ENCODE results near the gene POM121.

- no peak for TF ChIP-seq POLR2A (IDR thresholded peaks at IDR 0.05)
- TF ChIP-seq CTCF (IDR thresholded peaks at IDR 0.05): no peak
Observed at GRCh38 chr7:72925546-72926120, 738 bp downstream of the POM121 start.

Data from upper lobe of left lung (tissue), 4 donors.